ENCODE data around the gene EPHX1. TPM values are rescaled to one million over a fixed set of nuclear protein-coding genes. Genes with fewer than 3 reads are reported as not detected.
"Not testable (repeated sequence)": the region's sequence is repeated elsewhere in the genome, so short reads cannot be mapped to it uniquely, and the experiment has no call there.

EPHX1 gene
- total RNA-seq, 1 donor from 2014 or later = 1.0 TPM

DNA sequence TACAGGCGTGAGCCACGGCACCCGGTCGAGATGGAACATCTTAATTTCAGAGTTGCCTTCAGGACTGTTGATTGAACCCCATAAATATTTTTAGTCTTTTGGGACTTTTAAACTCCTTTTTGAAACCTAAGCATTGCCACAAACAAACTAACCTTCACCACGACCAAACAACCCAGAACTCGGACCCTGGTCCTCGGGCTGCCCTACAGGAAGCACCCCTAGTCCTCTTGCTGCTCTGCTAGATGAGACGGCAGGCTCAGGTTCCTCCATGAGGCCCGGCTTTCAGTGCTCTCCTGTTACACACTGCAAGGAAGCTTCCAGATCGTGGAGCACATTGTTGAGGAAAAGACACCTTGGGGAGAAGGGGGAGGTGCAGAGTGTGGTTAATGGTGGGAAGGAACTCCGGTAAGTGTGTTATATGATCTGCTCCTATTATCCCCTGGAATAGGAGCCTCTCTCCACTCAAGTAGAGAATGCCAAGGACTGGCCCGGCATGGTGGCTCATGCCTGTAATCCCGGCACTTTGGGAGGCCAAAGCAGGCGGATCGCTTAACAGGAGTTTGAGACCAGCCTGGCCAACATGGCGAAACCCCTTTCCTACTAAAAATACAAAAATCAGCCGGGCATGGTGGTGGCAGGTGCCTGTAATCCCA is 5.7 kb downstream of the EPHX1 start:
- intact Hi-C loops (cut with micrococcal nuclease) = no loop called here

DNA sequence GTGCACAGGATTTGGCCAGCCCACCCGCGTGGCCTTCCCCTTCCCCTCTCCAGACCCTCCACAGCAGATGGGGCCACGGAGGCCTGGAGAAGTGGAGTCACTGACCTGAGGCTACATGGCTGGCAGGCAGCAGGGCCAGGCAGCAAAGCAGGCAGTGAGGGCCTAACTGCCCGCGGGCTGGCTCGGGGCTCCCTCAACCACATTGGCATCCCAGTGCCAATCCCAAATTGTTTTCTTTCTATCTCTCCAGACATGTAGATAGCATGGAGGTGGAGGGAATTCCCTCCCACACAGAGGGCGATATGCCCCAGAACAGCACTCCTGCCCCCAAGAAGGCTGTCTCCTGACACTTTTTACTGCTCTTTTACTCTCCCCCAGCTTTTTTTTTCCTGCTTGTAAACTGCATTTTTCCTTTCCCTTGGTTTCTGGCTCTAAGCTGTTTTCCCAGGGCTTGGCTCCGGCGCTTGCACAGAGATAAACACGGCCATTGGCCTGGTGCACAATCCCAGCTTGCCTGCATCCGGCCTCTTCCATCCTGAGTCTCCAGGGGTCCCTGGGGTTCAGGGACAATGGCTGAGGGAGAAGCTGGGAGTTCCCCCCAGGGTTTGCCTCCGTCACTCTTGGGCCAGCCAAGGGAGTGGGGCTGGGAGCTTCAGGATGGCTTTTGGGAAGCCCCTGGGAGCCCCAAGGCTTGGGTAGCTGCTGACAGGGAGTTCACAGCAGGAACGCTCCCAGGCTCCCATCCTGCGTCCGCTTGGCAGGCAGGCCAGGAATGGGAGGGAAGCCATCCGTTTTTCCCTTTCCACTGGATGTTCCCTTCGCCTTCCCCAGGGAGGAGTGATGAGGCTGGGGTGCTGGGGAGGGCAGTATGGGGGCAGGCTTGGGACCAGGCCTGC is 7.0 kb downstream of the EPHX1 start:
- intact Hi-C loops (cut with micrococcal nuclease) = no loop called here

DNA sequence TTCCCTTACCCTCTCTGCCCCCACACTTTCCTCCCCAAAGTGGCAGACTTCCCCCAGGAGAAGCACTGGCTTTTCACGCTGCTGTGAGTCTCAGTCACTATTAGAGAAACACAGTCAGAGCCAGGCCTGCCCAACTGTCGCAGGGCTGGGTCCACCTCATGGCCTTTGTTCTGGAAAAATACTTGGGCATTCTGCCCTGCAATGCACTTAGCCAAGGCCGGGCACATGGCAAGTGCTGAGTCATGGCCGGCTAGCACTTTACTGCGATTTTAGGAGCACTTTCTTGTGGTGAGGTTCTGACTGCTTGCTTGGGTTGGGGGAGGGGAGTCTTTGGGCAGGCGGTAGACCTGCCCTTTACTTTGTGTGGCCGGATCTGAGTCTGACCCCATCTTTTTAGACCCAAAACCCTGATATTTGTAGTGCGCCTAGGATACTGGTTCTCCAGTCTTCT is 7.7 kb downstream of the EPHX1 start:
- intact Hi-C loops (cut with micrococcal nuclease) = no loop called here

DNA sequence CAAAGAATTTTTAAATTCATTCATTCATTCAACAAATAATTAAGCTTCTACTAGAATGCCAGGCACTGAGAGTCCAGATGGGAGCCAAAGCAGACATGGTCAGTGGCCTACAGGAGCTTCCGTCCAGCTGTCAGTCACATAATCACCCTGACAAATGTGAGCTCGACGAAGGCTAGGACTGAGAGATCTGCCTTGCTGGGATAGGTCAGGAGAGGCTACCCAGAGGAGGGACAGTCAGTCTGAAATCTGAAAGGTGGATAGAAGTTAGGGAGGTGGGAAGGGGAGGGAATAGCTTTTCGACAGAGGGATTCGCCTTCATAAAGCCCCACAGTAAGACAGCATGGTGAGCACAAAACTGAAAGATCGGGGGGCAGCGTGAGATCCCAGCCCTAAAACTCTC is 8.3 kb downstream of the EPHX1 start:
- intact Hi-C loops (cut with micrococcal nuclease) = no loop called here

DNA sequence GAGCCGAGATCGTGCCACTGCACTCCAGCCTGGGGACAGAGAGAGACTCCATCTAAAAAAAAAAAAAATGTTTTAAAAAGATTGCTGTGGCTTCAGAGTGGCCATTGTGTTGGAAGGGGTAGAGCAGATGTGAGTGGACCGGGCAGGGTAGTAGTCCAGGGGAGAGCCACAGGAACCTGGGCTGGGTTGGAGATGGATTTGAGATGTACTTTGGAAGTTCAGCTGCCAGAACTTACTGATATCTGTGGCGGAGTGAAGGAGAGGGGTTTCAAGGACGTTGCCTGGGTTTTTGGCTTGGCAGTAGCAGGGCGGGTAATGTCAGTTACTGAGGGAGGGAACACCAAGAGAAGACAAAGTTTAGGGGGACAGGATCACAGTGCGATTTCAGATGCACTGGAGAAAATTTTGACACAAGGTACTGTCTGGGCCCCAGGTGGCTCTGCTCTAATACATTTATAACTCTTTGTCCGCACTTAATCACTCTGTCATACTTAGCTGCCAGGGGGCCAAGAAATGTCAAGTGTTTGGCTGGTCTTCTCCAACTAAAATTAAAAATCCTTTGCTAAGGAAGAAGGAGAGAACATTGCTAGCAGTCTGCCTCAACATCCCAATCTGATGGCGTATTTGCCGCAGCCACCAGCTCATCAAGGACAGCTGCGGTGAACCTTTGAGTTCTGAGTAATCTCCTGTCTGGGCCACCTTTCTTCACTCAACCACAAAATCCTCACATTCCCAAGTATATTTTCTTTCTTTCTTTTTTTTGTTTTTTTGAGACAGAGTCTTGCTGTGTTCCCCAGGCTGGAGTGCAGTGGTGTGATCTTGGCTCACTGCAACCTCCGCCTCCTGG is 9.6 kb downstream of the EPHX1 start:
- intact Hi-C loops (cut with micrococcal nuclease) = no loop called here

DNA sequence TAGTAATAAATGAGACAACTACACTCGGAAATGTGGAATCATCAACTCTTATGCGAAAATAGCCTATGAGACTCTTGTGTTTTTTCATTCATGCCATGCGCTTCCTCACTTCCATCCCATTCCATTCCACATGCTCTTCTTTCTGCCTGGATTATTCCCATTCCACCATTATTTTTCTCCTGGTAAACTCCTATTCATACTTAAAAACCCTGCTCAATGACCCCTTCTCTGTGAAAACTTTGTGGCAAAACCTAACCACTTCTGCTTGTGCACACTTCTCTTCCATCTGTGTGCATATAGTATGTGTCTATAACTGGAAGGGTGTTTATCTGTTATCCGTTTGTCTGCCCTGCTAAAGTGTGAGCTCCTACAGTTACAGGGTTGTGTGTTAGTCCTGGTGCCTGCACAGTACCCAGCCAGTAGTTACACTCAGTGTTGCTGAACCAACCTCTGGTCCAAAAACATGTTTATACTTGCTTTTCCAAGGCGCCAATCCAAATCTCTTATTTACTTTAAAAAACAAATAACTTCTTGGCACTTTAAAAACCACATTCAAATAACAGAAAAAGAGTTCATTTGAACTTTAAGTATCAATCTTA is 10.7 kb downstream of the EPHX1 start:
- intact Hi-C loops (cut with micrococcal nuclease) = no loop called here

DNA sequence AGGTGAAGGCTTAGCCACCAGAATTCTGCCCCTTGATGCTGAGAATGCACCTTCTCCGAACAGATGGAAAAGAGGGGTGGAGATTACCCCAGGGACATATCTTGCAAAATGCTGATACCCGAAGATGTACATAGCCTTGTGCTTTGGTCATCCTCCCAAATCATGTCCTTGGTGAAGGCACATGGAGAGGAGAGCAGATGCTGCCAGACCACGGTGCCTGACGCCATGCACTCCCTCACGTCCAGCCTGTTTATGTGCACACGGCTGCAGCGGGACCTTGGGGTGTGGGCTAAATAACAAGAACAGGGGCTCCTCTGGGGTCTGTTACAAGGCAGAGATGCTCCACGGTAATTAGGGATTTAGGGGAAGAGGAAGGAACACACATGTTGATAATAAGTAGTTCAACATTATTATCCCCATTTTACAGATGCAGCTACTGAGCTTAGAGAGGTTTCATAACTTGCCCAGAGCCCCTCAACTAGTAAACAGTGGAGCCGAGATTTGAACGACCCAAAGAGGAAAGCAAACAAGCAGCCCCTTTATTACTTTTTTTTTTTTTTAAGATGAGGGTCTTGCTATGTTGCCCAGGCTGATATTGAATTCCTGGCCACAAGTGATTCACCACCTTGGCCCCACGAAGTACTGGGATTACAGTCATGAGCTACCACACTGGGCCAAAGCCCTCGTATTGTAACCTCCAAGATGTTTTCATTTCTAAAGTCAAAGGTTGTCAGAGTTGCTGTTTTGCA is 12.9 kb downstream of the EPHX1 start:
- intact Hi-C loops (cut with micrococcal nuclease) = no loop called here

DNA sequence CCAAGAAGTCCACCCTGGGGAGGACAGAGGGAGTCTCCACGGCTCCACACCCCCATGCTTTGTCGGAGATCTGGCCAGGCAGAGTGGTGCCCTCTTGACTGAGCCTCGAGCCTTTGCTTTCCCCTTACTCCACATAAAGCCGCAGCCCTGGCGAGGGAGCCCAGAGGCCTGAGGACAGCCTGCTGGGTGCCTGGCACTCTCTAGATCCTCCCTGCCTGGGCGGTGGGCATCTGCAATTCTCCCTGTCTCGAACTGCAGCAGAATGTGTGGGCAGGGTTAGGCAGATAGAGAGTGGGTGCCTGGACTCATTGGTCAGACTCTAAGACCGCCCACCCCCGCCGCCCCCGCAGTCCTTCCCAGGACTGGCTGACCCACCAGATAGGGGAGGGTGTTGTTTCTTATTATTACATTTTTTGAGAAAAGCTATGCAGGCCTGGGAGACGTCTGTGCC is 13.9 kb downstream of the EPHX1 start:
- intact Hi-C loops (cut with micrococcal nuclease) = no loop called here

DNA sequence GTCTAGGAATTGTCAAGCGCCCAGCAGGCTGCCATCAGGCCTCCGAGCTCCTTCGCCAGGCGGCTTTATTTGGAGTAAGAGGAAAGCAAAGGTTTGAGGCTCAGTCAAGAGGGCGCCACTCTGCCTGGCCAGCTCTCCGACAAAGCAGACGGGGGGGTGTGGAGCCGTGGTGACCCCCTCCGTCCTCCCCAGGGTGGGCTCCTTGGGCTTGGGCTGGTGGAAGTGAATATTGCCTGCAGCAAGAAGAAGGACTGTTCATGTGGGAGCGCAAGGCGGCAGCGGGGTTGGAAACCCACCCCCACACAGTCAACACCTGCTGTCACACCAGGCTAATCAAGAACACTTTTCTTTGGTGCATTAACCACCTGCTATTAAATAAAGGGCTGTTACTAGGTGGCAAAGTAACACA is 14.6 kb downstream of the EPHX1 start:
- intact Hi-C loops (cut with micrococcal nuclease) = no loop called here

DNA sequence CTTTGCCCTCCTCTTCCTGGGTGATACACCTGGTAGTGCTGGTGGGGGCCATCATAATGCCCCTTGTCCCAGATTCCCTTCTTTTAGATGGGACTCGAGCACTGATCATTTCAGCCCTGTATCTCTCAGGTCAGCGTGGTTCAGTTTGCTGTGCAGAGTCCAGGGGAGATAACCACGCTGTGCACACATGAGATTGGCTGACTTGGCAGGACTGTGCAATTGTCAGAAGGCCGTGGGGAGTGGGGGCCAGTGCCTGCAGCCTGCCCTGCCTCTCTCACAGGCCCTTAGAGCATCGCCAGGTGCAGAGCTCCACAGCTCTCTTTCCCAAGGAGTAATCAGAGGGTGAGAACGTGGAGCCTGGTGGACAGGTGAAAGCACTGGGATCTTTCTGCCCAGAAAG is 15.2 kb downstream of the EPHX1 start:
- intact Hi-C loops (cut with micrococcal nuclease) = no loop called here

DNA sequence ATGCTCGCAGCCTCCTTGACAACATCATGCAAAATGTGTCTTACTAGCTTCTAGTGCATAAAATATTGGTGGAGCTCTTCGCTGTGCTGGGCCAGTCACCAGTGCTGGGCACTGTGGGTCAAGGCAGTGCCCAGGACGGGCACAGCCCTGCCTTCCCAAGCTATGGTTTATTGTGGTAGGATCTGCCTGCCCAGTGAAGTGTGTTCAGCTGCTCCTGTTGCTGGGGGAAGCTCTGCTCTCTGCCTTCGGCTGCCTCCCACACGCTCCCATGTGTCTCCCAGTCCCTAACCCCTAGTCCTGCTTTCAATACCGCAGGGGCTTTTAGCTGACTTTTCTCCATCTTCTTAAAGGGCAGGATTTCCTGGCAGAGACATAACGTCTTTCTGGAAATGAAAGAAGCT is 15.7 kb downstream of the EPHX1 start:
- intact Hi-C loops (cut with micrococcal nuclease) = no loop called here

DNA sequence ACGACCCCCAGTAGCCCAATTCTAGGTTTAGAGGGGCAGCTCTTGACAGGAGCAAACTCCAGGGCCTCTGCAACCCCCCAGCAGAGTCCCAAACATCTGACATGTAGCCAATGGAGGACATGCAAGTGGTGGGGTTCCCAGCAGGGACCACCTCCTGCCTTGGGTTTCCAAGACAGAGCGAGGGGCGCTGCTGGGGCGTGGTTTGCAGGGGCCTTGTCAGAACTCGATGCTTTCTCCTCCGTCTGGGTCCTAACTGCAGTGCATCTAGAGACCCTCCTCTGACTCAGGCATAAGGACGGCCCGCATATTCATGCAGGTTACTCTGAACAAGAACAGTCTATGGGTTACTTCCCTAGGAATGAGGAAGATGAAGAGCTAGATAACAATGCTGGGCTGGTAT is 17.2 kb downstream of the EPHX1 start:
- intact Hi-C loops (cut with micrococcal nuclease) = no loop called here

DNA sequence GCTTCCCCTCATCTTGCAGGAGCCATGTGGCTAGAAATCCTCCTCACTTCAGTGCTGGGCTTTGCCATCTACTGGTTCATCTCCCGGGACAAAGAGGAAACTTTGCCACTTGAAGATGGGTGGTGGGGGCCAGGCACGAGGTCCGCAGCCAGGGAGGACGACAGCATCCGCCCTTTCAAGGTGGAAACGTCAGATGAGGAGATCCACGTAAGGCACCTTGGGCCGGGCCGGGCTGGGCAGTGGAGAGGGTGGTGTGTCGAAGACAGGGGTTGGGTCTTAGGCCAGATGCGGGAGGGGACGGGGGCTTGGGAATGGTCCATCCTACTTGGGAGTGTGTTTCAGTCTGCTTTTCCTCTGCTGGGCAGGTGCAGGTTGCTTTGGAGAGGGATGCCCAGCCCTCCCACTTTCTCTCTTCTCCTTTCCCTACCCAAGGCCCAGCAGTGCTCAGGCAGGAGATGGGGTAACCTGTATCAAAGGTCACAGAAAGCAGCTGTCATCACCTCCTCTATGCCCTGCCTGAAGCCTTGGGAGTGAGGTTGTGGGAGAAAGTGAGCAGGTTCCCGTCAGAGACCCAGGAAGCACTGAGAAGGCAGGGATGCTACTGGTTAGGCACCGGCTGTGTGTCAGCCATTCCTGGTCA is 18.9 kb downstream of the EPHX1 start:
- intact Hi-C loops (cut with micrococcal nuclease) = no loop called here

DNA sequence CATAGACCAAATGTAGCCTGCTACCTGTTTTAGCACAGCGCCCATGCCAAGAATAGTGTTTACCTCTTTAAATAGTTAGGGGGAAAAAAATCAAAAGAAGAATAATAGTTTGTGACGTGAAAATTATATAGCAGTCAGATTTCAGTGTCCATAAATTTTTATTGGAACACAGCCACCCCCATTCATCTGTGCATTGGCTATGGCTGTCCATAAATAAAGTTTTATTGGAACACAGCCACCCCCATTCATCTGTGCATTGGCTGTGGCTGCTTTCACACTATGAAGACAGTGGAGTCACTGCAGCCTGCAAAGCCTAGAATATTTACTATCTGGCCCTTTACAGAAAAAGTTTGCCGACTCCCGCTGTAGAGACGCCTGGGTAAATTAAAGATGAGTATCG is 20.9 kb downstream of the EPHX1 start:
- intact Hi-C loops (cut with micrococcal nuclease) = no loop called here

DNA sequence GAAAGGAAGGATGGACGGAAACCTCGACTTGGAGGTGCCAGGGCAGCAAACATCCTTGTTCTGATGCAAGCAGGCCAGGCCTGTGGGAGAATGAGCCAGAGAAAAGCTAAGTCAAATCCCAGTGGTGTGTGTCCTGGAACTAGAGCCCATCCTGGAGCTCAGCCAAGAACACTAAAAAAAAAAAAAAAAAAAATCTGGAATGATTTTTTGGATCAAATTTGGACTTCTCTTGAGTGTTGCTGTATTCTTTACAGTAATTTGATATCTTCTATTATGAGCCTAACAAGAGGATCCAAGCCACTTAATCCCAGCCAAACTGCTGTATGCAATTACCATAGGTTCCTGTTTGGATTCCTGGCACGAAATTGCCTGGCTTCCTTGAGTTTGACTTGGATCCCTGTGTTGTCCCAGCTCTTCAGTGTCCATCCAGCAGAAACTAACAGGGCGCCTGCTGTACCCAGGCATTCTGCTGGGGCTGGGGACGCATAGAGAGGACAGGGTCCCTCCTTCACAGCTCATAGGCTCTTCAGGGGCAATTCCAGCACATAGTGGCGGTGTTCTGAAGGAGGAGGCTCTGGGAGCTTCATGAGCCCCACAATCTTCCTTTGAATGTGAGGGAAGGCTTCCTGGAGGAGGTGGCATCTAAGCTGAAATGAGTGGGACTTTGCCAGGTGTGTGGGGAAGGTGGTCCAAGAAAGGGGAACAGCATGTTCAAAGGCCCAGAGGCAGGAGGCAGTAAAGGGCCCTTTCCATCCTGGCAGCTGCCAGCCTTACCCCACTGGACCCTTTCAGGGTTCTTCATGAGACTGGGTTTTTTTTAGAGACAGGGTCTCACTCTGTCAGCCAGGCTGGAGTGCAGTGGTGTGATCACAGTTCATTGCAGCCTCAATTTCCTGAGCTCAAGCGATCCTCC is 24.7 kb downstream of the EPHX1 start:
- intact Hi-C loops (cut with micrococcal nuclease) = no loop called here

DNA sequence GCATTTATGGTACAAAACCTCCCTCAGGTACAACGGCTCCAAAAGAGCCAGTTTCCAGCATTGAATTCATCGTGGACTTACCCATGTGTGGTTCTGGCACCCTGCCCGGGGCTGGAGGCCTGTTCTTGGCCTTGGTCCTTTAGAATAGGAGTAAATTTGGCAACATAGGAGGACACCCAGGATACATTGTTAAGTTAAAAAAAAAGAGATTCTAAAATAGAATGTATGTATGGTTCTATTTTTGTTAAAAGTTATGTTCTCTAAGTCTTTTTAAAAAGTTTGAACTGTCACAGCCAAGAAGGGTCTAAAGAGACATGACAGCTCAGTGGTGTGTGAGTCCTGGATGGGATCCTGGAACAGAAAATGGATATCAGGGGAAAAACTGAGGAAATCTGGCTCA is 25.9 kb downstream of the EPHX1 start:
- intact Hi-C loops (cut with micrococcal nuclease) = no loop called here

DNA sequence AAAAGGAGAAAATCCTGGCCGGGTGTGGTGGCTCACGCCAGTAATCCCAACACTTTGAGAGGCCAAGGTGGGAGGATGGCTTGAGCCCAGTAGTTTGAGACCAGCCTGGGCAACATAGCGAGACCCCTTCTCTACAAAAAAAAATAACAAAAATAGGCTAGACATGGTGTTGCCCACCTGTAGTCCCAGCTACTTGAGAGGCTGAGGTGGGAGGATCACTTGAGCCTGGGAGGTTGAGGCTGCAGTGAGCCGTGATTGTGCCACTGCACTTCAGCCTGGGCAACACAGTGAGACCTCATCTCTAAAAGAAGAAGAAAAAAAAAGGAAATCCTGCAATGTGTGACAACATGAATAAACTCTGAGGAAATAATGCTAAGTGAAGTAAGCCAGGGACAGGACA is 26.4 kb downstream of the EPHX1 start:
- intact Hi-C loops (cut with micrococcal nuclease) = not testable (repeated sequence)

DNA sequence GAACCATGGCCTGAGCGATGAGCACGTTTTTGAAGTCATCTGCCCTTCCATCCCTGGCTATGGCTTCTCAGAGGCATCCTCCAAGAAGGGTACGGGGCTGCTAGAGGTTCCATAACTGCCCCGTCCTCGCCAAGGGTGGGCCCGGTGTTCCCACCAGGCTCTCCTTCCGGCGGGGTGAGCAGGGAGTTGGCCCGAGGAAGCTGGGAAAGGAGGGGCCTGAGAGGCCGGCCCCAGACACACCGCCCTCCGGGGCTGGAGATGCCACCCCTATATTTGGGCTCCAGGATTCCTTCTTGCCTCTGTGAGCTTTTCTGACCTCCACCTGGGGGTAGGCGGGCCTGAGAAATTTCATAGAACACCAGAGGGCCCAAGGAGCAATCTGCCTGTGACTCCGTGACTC is 28.9 kb downstream of the EPHX1 start:
- intact Hi-C loops (cut with micrococcal nuclease) = no loop called here

DNA sequence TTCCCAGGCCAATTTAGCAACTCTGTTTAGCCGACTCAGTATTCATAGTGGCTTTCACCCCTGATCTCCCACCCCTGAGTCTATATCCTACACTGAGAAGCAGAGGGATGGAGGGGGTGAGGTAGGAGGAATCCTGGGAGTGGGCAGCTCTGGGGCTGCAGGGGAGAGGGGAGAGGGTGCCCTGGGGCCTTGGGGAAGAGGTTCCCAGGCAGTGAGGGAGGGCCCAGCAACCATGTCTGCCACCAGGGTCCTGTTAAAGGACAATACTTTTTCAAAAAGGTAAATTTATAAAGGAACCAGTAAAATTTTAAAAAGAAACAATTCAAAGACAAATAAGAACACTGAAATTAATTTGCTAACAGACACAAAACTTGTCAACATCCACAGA is 30.3 kb downstream of the EPHX1 start:
- intact Hi-C loops (cut with micrococcal nuclease) = no loop called here

Measured in T-helper 1 cell treated with Interleukin-12 subunit alpha and Interleukin-12 subunit beta and Interleukin-4 antibody, amounts not matched to agents 30 ng/mL and 1 ng/mL, for 36 hours (primary cell).